Measurements from ENCODE around the gene UBE2B. TPM values are rescaled to one million over a fixed set of nuclear protein-coding genes. Genes with fewer than 3 reads are reported as not detected.
"Not testable (repeated sequence)": the region's sequence is repeated elsewhere in the genome, so short reads cannot be mapped to it uniquely, and the experiment has no call there.

UBE2B gene
- total RNA-seq, 1 experiment from 2014 or later = 132 TPM

DNA sequence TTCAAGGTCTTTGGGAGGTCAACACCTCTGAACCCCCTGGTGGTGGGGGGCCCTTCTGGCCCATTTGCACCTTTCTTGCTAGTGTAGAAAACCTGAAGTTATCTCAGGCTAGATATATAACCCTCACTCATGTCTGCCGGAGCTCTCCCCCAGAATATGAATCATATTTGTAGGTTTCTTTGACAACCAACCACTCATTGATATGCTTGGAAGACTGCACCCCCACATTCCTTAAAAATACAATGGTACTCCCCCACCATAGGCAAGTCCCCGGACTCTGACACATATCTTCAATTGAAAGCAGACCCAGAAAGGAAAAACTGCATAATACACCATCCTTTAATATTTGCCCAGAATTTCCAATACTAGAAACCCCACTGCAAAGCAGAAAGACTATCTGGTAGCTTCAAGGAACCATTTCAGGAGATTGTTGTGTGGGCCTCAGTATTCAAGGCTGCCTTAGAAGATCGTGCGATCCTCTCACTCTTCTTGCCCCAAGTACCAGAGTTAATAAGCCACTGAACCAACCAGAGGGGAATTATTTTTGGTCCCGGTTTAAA is 978 bp upstream of the UBE2B start:
- no peaks in the 10 kb centered on the region for H3K9me3 Mint-ChIP-seq (ENCODE audit: low read depth, unreplicated experiment)
- peaks cover 37% of the 10 kb centered on the region for H3K4me1 Mint-ChIP-seq (ENCODE audit: low read depth, unreplicated experiment)
- H3K27me3 Mint-ChIP-seq (ENCODE audit: unreplicated experiment) = peaks cover 9% of the 10 kb centered on the region
- CTCF ChIA-PET = interaction anchor here (1.7 kb wide), 1 partner anchor 41 kb away, joined by 4 read pairs; the partner anchor contains the start of gene CDKN2AIPNL
- TSS peak; percentile 71 for BruUV-seq (replicated peaks)
- intact Hi-C loops (cut with micrococcal nuclease; ENCODE audit: unreplicated experiment) = loop anchor here (5.0 kb wide), 4 partner anchors 68 to 207 kb away; partner anchors contain the start of gene PPP2CA
- peaks cover 70% of the 10 kb centered on the region for H3K36me3 Mint-ChIP-seq (ENCODE audit: insufficient read depth, unreplicated experiment)
- TF ChIP-seq, protein P1, sequence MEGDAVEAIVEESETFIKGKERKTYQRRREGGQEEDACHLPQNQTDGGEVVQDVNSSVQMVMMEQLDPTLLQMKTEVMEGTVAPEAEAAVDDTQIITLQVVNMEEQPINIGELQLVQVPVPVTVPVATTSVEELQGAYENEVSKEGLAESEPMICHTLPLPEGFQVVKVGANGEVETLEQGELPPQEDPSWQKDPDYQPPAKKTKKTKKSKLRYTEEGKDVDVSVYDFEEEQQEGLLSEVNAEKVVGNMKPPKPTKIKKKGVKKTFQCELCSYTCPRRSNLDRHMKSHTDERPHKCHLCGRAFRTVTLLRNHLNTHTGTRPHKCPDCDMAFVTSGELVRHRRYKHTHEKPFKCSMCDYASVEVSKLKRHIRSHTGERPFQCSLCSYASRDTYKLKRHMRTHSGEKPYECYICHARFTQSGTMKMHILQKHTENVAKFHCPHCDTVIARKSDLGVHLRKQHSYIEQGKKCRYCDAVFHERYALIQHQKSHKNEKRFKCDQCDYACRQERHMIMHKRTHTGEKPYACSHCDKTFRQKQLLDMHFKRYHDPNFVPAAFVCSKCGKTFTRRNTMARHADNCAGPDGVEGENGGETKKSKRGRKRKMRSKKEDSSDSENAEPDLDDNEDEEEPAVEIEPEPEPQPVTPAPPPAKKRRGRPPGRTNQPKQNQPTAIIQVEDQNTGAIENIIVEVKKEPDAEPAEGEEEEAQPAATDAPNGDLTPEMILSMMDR (IDR thresholded peaks at IDR 0.05; ENCODE audit: unreplicated experiment) = no peak
- H3K27ac Mint-ChIP-seq (ENCODE audit: unreplicated experiment) = peak overlapping the region; percentile 100
- no peak for DNase-seq
- H3K4me3 Mint-ChIP-seq (ENCODE audit: low read depth, unreplicated experiment) = peak overlapping the region; percentile 94

DNA sequence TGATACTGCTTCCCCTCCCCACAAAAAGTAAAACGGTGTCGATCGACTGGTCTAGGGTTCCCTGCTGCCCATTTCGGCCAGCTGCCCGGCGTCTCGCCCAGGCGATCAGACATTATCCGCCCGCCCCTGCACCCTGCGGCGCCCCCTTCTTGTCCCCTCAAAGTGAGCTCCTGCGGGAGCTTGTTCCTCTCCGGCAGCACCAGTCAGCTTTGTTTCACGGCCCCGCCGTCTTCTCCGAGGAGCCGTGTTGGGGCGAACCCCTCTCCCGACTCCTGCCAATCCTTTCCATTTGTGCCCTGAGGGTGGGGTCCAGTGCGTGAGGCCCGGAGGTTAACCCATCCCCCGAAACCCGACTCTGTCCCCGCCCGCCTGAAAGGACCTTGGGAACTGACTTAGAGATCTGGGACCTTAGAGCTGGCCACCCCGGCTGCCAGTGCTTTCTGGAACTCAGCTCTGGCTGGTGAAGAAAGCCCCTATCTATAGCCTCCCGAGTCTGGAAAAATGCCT is 518 bp downstream of the UBE2B start:
- CTCF ChIA-PET = interaction anchor here (0.8 to 2.0 kb wide), 3 partner anchors 40 to 215 kb away, joined by 3 to 10 read pairs (median 4); partner anchors contain the start of gene CDKN2AIPNL
- no TSS peak for BruUV-seq (replicated peaks)
- TF ChIP-seq, protein P1 (IDR thresholded peaks at IDR 0.05; ENCODE audit: unreplicated experiment) = no peak
- peaks cover 9% of the 10 kb centered on the region for H3K27me3 Mint-ChIP-seq (ENCODE audit: unreplicated experiment)
- H3K4me1 Mint-ChIP-seq (ENCODE audit: low read depth, unreplicated experiment) = peaks cover 29% of the 10 kb centered on the region
- intact Hi-C loops (cut with micrococcal nuclease; ENCODE audit: unreplicated experiment) = loop anchor here (5.0 kb wide), 4 partner anchors 70 to 205 kb away; partner anchors contain the start of gene PPP2CA
- H3K4me3 Mint-ChIP-seq (ENCODE audit: low read depth, unreplicated experiment) = peak overlapping the region; percentile 94
- no peaks in the 10 kb centered on the region for H3K9me3 Mint-ChIP-seq (ENCODE audit: low read depth, unreplicated experiment)
- DNase-seq = peak; percentile 64
- peak overlapping the region; percentile 100 for H3K27ac Mint-ChIP-seq (ENCODE audit: unreplicated experiment)
- peaks cover 72% of the 10 kb centered on the region for H3K36me3 Mint-ChIP-seq (ENCODE audit: insufficient read depth, unreplicated experiment)

DNA sequence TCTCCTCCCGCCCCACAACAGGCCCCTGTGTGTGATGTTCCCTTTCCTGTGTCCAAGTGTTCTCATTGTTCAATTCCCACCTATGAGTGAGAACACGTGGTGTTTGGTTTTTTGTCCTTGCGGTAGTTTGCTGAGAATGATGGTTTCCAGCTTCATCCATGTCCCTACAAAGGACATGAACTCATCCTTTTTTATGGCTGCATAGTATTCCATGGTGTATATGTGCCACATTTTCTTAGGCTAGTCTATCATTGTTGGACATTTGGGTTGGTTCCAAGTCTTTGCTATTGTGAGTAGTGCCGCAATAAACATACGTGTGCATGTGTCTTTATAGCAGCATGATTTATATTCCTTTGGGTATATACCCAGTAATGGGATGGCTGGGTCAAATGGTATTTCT is 2.3 kb downstream of the UBE2B start:
- peak overlapping the region; percentile 94 for H3K4me3 Mint-ChIP-seq (ENCODE audit: low read depth, unreplicated experiment)
- H3K27me3 Mint-ChIP-seq (ENCODE audit: unreplicated experiment); BruUV-seq (replicated peaks); DNase-seq; H3K9me3 Mint-ChIP-seq (ENCODE audit: low read depth, unreplicated experiment); H3K27ac Mint-ChIP-seq (ENCODE audit: unreplicated experiment); CTCF ChIA-PET: not testable (repeated sequence)
- H3K36me3 Mint-ChIP-seq (ENCODE audit: insufficient read depth, unreplicated experiment) = peaks cover 85% of the 10 kb centered on the region
- H3K4me1 Mint-ChIP-seq (ENCODE audit: low read depth, unreplicated experiment) = peaks cover 29% of the 10 kb centered on the region
- intact Hi-C loops (cut with micrococcal nuclease; ENCODE audit: unreplicated experiment) = loop anchor here (5.0 kb wide), 4 partner anchors 71 to 204 kb away; partner anchors contain the start of gene PPP2CA

DNA sequence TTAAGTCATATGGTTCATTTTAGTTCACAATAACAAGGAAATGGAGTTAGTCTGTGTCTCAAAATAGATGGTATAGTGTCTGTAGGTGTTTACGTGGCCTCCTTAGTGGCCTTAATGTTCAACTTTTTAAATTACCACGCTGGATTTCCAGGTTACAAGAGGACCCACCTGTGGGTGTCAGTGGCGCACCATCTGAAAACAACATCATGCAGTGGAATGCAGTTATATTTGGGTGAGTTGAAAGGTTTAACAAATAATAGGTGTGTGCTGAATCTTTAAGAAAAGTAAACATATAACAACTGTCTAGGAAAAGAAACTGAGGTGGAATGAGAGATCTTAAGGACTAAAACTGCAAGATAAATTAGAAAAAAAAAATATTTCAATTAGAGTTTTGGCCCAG is 2.9 kb downstream of the UBE2B start:
- Mint-ChIP-seq H3K27me3 (ENCODE audit: unreplicated experiment) (peaks cover 9% of the 10 kb centered on the region), H3K4me1 (ENCODE audit: low read depth, unreplicated experiment) (peaks cover 29% of the 10 kb centered on the region), H3K36me3 (ENCODE audit: insufficient read depth, unreplicated experiment) (peaks cover 90% of the 10 kb centered on the region), H3K27ac (ENCODE audit: unreplicated experiment) (no peak overlapping the region), H3K4me3 (ENCODE audit: low read depth, unreplicated experiment) (no peak overlapping the region), H3K9me3 (ENCODE audit: low read depth, unreplicated experiment) (no peaks in the 10 kb centered on the region)
- no TSS peak for BruUV-seq (replicated peaks)
- no peak for DNase-seq
- TF ChIP-seq, protein P1 (IDR thresholded peaks at IDR 0.05; ENCODE audit: unreplicated experiment) = no peak
- CTCF ChIA-PET = interaction anchor here (1.0 to 1.6 kb wide), 3 partner anchors 153 to 213 kb away, joined by 3 to 6 read pairs (median 5); no protein-coding TSS in a partner anchor
- intact Hi-C loops (cut with micrococcal nuclease; ENCODE audit: unreplicated experiment) = loop anchor here (5.0 kb wide), 4 partner anchors 72 to 203 kb away; partner anchors contain the start of gene PPP2CA
